NCI-H69 (cell line): ENCODE data around the gene RAMACL.
"Not testable (repeated sequence)": the region's sequence is repeated elsewhere in the genome, so short reads cannot be mapped to it uniquely, and the experiment has no call there.

Source experiments
- DNase-seq: peaks from one replicate; lab custom pipeline; 2025; lab: John Stamatoyannopoulos, UW

The RAMACL gene

DNA sequence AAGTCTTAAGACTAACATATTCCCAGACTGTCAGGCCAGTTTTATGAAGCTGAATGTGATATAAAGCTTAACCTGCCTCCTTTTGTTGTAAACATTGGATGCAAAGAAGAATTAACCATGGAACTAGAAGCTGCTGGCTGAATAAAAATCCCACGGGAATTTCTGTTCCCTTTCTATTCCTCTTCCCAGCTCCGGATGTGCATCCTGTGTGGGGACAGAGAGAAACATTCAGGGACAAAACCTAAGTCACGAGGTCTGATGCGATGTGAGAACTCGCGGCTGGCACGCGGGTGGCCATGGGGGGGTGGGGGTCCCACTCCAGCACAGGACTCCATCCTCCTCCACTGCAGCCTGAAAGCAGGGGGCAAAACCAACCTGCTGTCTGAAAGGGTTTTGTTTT, 32.2 kb downstream of the RAMACL start:
- no peak for DNase-seq

DNA sequence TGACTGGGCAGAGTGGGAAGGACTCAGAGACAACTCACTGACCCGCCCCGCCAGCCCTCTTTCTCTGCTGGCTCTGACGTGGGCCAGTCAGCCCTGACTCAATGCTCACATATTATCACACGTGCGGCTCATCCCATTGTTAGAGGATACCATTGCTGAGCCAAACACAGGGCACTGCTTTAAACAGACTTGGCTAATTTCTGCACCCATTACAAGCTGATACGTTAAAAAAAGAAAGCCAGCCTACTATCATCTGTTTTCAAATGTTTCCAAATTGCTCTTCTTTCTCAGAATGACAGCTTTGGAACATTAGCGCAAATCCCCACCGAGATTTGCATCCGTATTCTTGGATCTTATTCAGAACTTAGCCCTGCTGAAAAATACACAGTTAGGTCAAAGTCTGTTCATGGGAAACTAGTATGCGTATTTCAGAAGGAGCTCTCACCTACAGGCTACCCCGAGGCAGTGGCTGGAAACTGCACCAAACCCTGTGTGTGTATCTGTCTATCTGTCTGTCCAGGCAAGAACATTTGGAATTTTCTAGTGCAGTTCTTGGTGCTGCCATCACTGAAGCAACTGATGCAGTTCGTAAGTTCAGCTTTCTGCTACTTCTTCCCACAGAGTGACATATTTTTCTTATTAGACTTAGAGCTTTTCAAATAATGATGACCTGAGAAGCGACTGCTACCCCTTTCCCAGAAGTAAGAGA, 32.8 kb downstream of the RAMACL start:
- DNase-seq: no peak

DNA sequence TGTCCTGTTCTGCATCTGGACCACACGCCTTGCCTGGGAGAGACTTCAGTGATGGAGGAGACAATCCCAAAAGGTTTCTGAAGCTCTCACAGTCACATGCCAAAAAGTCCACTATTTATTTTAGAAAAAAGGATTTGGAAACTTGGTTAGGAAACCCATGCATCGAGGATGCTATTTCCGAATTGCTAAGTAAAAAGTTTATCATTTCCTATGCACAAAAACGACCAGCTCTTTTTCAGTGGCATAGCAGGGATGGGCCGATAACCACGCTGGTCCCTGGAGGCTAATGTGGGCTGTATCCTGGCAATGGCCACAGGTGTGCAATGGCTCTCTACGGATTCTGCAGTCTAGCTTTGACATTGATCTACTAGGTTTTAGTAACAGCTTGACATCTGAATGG, 33.9 kb downstream of the RAMACL start:
- no peak for DNase-seq

DNA sequence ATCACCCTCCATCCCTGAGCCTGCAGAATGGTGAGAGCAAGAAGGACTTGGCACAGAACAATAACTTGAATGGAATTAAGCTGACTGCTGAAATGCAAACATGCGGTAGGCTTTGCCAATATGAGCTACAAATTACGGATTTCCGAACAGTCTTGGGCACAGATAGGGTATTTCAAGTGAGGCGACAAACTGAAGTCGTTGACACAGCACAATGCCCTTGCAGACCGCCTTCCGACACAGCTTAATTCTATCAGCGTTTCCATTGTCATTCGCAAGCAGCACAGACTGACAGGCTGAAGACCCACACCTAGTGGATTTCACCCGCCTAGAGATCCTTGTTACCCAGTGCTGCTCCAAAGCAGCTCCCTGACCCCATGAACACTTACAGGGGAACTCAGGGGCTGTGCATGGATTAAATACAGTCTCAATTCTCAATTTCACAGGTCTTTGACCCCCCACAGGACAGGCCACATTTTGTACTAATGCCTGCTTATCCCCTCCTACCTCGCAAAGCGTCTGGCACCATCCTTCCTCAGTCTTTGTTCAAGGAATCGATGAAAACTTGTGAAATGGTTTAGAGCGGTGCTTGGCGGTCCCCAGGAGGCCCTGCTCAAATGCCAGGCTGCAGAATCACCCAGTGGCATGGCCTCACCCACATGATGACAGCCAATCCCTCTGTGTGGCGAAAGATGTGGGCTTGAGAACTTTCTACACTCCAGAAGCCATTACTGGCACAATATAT, 34.6 kb downstream of the RAMACL start:
- no peak for DNase-seq

DNA sequence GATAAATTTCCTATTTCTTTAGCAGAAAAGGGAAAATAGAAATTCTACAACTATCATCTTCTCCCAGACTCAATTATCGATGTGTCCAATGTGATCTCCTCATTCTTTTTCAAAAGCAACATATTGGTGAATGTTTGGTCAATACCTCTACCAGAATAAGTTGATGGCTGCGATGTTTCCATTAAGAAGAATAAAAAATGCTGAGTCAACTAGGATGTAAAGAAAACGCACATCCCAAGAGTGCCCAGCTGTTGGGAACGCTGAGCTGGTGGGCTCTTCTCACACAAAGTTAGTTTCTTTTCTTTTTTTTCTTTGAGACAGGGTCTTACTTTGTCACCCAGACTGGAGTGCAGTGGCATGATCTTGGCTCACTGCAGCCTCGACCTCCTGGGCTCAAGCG, 39.8 kb downstream of the RAMACL start:
- DNase-seq: no peak

DNA sequence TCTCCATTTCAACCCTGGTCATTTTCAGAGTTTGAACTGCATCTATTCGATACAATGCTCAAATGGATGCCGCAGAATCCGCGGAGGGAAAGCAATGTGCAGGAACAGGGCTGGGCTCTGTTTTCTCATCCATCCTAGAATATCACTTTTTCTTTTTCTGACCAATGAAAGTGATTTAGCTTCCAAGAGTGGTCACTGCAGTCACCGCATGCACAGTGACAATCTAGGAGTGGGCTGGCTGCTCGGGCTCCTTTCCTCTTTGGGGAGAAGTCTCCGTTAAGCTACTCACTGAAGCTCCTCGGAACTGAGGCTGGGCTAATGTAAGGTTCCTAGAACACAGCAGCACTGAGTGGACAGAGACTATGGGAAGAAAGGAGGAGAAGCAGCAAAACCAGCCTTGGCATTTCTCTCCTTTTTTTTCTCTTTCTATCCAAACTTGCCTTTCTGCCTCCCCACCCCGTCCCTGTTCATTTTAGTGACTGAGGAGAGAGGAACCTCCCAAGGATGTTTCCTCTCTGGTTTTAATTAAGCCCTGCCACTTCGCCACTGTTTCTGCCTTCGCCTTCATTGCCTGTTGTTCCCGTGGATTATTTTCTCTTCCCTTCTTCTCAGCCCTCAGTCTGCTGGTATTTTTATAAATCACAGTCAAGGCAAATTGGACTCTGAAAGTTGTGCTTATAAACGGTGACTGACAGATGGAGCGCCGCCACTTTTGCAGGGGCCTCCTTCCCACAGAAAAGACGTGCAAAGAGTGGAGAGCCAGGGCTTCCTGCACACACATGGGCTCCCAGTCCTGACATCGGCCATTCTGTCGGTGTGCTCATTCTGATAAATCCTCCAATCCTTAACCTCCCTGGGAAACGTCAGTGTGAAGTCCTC, 41.1 kb downstream of the RAMACL start:
- no peak for DNase-seq

DNA sequence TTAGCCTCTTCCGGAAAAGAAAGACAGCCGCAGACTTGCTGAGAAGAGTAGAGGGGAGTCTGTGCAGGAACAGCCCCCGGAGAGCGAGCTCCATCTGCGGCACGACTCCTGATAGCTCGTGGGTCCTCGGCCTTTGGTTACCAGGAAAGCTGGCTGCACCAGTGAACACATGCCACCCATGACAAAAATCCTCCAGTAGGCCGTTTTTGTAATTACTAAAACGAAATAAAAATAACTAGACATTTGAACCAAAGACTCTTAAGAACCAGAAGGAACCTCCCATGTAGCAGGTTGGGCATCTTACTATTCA, 42.2 kb downstream of the RAMACL start:
- no peak for DNase-seq

DNA sequence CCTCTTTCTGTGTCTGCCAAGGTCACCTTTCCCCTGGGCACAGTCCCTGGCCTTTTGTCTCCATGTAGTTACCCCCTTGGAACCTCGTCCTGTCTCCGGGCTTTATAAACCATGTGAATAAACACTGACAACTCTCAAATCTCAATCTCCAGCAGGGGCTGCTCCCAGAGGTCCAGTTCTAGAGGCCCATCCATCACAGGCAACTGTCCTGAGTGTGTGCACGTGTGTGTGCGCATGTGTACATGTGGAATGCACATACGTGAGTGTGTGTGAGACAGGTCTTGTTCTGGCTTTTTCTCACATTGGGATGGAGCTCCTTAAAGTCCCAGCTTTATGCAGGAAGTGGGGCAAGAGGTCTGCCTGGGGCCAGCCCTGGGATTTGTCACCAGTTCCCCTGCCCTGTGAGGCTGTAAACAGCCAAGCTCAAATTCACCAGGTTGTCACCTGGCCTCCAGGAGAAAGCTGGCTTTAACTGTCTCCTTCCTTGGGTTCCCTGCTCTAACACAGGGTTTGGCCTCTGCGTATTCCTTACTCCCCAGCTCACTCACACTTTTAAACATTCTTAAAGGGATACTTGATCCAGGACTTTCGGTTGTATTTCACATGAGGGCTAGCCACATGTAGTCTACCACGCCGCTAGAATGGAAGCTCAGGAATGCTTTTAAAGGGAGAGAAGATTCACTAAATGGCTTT, 42.7 kb downstream of the RAMACL start:
- no peak for DNase-seq

DNA sequence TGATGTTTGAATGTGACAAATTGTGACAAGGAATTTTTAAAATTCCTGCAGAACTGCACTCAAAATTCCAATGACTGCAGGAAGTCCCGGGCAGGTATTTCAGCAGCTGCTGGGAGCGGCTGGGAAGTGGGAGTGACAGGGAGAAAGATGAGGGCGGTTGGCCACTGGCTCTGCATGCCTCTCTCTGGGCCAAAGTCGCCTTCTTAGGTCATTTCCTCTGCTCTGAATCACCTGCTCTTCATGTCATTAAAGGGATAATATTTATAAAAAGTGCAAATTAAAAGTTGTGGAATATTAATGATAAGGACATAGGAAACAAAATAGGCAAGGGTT, 43.9 kb downstream of the RAMACL start:
- DNase-seq: no peak

DNA sequence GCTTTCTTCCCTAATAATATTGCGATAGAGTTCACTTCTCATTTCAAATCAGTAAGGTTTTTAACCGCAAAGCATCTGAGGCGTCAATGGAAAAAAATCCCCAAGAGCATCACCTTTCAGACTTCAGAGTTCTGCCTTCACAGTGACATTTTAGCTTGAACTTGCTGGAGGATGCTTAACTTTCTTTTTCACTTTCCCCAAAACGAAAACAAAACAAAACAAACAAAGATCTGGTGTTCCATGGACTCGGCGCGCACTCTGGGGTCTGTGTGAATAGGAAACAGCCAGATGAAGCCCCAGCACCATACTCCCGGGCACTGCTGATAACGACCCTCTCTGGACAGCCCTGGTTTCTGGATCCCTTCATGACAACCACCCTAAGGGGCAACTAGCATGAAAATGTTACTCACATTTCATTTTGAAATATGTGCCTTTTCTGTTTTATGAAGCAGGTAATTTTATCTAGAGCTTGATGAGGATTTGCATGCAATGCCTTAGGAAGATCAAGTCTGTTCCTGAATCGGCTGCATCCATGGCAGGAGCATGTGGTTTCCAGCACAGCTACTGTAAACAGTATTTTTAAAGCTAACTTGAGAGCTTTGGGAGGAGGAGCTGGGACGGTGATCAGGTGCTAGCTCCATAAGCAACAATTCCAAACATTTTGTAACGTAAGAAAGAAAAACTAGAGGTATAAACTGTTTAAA, 44.5 kb downstream of the RAMACL start:
- DNase-seq: no peak

DNA sequence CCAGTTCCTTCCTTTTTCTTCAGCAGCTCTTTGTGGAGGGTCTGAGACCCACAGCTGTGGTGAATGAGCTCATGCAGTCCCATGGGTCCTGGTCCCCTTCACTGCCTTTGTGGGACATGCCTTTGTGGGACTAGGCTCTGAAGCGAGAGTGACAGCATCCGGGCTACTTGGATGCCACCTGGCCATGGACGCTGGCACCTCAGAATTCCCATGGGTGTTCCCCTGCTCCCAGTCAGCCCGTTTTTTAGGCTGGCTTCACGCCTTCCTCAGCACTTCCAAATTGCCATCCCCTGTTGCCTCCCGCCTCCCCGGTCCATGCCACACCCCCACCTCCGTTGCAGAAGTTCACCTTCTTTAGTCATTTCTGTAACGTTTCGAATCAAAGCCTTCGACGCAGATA, 45.1 kb downstream of the RAMACL start:
- DNase-seq: no peak

DNA sequence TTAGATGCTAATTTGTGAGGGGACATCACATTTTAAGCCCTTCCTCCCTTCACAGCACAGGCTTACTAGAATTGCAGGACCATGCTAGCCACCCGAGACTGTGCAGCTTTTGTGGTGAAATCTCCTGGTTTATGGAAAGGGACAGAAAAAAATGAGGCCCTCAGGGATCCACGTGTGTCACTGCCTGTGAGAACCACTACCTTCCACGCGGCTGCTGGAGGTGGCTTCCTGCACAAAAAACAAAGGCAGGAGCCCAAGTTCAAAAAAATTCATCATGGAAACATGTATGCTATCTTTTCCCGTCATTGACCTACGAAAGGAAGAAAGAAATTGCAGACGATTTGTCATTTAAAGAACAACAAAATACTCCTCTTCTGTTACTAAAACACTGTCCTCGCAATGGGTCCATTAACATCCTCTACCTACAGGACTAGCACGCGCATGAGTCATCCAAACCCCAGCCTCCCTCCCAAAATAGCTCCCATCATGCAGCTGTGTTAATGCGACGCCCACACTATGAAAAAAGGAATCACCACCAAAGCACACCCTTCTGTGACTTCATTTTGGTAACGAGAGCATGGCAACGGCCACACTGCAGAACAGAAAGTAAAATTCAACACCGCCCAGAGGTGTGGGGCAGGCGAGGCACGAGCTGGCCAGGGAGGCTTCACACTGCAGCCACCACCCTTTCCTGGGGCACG, 45.7 kb downstream of the RAMACL start:
- no peak for DNase-seq

DNA sequence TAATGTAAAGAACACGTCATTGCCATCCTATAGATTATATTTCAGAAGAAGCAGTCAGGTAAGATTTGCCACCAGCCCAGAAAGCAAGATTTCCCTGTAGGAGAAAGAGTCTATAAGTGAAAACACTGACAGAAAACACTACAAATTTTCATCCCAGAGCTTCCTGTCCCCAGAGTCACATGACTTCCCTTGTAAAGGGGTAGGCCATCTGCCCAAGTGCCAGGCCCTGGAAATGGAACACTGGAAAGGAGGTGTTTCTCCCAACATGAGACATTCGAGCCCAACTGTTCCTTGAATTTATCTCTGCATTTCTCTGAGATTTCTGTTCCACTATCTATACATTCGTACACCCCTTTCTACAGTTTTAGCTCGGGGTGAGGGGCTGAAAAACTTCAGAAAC, 46.9 kb downstream of the RAMACL start:
- DNase-seq: no peak

DNA sequence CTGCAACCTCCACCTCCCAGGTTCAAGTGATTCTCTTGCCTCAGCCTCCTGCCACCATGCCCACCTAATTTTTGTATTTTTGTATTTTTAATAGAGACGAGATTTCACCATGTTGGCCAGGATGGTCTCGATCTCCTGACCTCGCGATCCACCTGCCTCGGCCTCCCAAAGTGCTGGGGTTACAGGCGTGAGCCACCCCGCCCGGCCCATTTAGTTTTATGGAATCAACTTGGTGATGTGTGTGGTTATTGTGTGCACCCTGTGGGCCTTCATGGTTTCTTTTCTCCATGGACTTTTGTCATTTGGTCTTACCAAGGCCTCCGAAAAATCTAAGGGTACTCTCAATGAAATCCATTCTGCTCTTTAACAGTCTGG, 47.5 kb downstream of the RAMACL start:
- not testable (repeated sequence) for DNase-seq

DNA sequence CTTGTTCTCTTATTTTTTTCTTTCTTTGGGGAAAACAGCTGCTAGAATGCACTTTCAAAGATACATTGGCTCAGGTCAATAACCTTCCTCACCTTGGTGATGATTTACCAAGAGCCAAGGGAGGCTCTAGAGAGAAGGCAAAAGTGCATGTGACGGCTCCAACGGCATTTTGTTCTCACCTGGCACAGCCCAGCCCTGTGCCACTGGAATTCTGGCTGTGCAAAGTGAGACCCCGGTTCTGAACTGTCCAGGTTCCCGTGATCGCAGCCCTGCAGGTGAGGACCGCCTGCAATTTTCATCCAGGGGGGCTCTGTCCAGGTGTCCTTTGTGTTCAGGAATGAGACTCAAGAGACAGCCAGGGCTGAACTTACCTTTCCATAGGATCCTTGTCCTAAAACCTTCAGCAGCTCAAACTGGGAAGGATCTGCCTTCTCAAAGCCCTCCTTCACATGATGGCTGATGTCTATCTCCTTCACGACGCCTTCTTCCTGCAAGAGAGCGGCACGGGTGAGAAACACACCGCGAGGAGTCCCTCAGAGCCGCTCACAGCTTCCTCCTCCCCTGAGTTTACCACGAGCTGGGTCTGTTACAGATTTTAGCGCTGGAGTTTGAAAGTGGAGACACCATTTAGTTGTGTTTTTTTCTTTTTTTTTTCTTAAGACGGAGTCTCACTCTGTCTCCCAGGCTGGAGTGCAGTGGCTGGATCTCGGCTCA, 48.0 kb downstream of the RAMACL start:
- DNase-seq: no peak

DNA sequence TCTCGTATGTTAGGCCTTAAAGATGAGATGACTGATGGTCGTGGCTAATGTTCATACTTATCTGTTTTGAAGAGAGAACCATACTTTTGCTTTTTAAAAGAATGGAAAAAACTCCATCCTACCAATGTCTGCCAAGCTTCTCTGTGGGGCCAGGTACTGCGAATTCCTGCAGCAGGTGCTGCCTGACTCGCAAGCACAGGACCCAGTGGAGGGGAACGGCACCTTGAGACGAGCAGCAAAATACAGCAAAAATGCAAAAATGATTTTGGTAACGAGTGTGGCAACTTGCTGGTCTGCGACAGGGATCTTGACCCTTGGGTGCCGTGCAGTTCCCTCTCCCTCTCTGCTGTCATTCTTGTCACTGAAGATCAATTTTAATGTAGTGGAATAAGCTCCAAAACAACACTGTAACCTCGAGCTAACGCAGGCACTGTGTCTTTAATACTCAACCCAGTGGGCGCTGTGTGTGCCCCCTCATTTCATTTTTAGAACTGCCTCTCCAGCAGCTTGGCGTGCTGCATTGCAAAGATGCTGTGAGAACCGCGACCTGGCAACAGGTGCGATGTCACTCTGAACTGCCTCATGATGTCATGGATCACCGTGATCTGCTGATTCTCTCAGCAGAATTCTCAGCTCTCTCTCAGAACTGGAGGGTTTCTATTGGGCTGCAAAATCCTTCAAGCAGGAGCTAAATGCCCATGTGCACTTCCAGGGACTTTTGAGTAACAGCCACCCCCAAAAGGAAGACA, 51.6 kb downstream of the RAMACL start:
- no peak for DNase-seq

DNA sequence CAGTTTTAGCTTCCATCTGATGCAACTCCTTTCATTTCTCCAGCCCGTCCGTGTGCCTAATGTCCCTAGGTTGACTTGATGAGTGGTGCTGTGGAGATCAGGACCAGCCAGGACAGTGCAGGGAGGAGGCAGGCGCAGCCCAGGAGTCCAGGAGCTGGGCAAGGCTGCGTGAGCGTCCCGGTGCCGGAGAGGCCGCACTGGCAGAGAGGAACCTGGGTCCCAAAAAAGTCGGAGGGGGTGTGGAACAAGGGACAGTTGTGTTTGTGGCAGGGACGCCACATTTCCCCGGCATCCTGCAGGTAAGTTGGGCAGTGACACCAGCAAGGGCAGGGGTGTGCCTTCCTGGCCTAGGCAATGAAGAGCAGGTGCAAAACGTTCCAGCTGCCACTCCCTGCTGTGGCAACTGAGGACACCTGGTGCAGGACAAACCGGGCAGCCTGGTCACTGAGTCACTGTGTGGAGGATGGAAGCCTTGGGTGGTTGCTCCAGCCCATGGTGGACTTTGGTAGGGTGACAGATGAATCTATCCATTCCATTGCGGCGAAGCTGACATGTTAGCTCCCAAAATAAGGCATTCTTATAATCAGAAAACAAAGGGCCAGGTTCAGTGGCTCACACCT, 53.2 kb downstream of the RAMACL start:
- no peak for DNase-seq
